H9 (cell line): ENCODE measurements around the gene DENND4B. TPM values are rescaled to one million over a fixed set of nuclear protein-coding genes. Genes with fewer than 3 reads are reported as not detected.

ENCODE experiments used
- DNase-seq: peaks from one replicate; pipeline ENCODE4 v3.0.0-alpha.2; 2017
- H2AFZ ChIP-seq: one replicate; pipeline ENCODE4 v1.6.1; 2013; ENCODE audit warnings: mild to moderate bottlenecking, low read length, control low read depth, moderate library complexity
- H2AK5ac ChIP-seq: 2 replicates; pipeline ENCODE4 v1.6.1; 2013; ENCODE audit warnings: low read length, control low read depth, mixed read lengths; ENCODE audit not compliant: insufficient read length
- H2BK120ac ChIP-seq: one replicate; pipeline ENCODE4 v1.6.1; 2013; ENCODE audit warnings: low read depth, mild to moderate bottlenecking, low read length, control low read depth, inconsistent platforms; ENCODE audit not compliant: poor library complexity, severe bottlenecking
- H2BK12ac ChIP-seq: 2 replicates; pipeline ENCODE4 v1.6.1; 2013; ENCODE audit warnings: low read length, control low read depth, mixed read lengths, low read depth; ENCODE audit not compliant: insufficient read length
- H2BK15ac ChIP-seq: 2 replicates; pipeline ENCODE4 v1.6.1; 2013; ENCODE audit warnings: low read depth, low read length, control low read depth
- H2BK20ac ChIP-seq: one replicate; pipeline ENCODE4 v1.6.1; 2013; ENCODE audit warnings: low read depth, mild to moderate bottlenecking, low read length, control low read depth, inconsistent platforms; ENCODE audit not compliant: poor library complexity, severe bottlenecking
- H2BK5ac ChIP-seq: 2 replicates; pipeline ENCODE4 v1.6.1; 2013; ENCODE audit warnings: low read length, control low read depth, mixed read lengths; ENCODE audit not compliant: insufficient read length
- H3K14ac ChIP-seq: 2 replicates; pipeline ENCODE4 v1.6.1; 2013; ENCODE audit warnings: low read length, control low read depth; ENCODE audit not compliant: insufficient read depth
- H3K18ac ChIP-seq: 2 replicates; pipeline ENCODE4 v1.6.1; 2013; ENCODE audit warnings: low read depth, mild to moderate bottlenecking, mixed read lengths, low read length, control low read depth; ENCODE audit not compliant: insufficient read length
- H3K23ac ChIP-seq: 2 replicates; pipeline ENCODE4 v1.6.1; 2013; ENCODE audit warnings: low read length, control low read depth, mixed read lengths, low read depth; ENCODE audit not compliant: insufficient read length
- H3K23me2 ChIP-seq: 2 replicates; pipeline ENCODE4 v1.6.1; 2013; ENCODE audit warnings: low read depth, mild to moderate bottlenecking, mixed read lengths, low read length, control low read depth; ENCODE audit not compliant: insufficient read length, poor library complexity, severe bottlenecking
- H3K27ac ChIP-seq: 2 replicates; pipeline ENCODE4 v1.5.1; 2013; ENCODE audit warnings: low read length, control low read depth, mixed read lengths, low read depth; ENCODE audit not compliant: insufficient read length
- H3K27me3 ChIP-seq: 2 replicates; pipeline ENCODE4 v1.6.1; 2013; ENCODE audit warnings: low read length, control low read depth, inconsistent platforms; ENCODE audit not compliant: insufficient read depth
- H3K4ac ChIP-seq: 2 replicates; pipeline ENCODE4 v1.6.1; 2013; ENCODE audit warnings: low read depth, mild to moderate bottlenecking, control low read depth, inconsistent platforms, low read length, moderate library complexity
- H3K4me1 ChIP-seq: 2 replicates; pipeline ENCODE4 v1.6.1; 2013; ENCODE audit warnings: low read length, control low read depth, inconsistent platforms; ENCODE audit not compliant: insufficient read depth
- H3K4me2 ChIP-seq: 2 replicates; pipeline ENCODE4 v1.6.1; 2013; ENCODE audit warnings: low read length, control low read depth, mixed read lengths; ENCODE audit not compliant: insufficient read length, insufficient read depth
- H3K56ac ChIP-seq: 2 replicates; pipeline ENCODE4 v1.6.1; 2013; ENCODE audit warnings: low read depth, mild to moderate bottlenecking, mixed read lengths, low read length, control low read depth; ENCODE audit not compliant: insufficient read length
- H3K79me1 ChIP-seq: 2 replicates; pipeline ENCODE4 v1.6.1; 2013; ENCODE audit warnings: low read depth, mild to moderate bottlenecking, moderate library complexity, low read length, control low read depth, inconsistent platforms; ENCODE audit not compliant: insufficient read depth, poor library complexity, severe bottlenecking
- H3K79me2 ChIP-seq: 2 replicates; pipeline ENCODE4 v1.6.1; 2013; ENCODE audit warnings: low read length, control low read depth, inconsistent platforms; ENCODE audit not compliant: insufficient read depth
- H3K9ac ChIP-seq: 2 replicates; pipeline ENCODE4 v1.6.1; 2013; ENCODE audit warnings: low read length, control low read depth, mixed read lengths; ENCODE audit not compliant: insufficient read length; ENCODE audit errors: extremely low read depth
- H3K9me3 ChIP-seq: one replicate; pipeline ENCODE4 v1.6.1; 2013; ENCODE audit warnings: low read depth, low read length, inconsistent platforms; ENCODE audit not compliant: control insufficient read depth
- H3T11ph ChIP-seq: one replicate; pipeline ENCODE4 v1.6.1; 2013; ENCODE audit warnings: mild to moderate bottlenecking, low read length, control low read depth, inconsistent platforms
- H4K20me1 ChIP-seq: one replicate; pipeline ENCODE4 v1.6.1; 2013; ENCODE audit not compliant: control insufficient read depth, insufficient read length, insufficient read depth
- H4K5ac ChIP-seq: 2 replicates; pipeline ENCODE4 v1.6.1; 2013; ENCODE audit warnings: low read depth, mild to moderate bottlenecking, mixed read lengths, low read length, control low read depth; ENCODE audit not compliant: insufficient read length
- H4K8ac ChIP-seq: replicated peaks from 2 replicates; pipeline ENCODE4 v1.6.1; 2013; ENCODE audit warnings: low read length, control low read depth, mixed read lengths, low read depth; ENCODE audit not compliant: insufficient read length
- H4K91ac ChIP-seq: 2 replicates; pipeline ENCODE4 v1.6.1; 2013; ENCODE audit warnings: low read depth, mild to moderate bottlenecking, moderate library complexity, mixed read lengths, low read length, control low read depth; ENCODE audit not compliant: insufficient read length
- H3K27ac Mint-ChIP-seq, 3 experiments: 2 replicates in 2 of 3; 3 replicates in 1 of 3; pipeline ENCODE4 v1.8.0; 2020 to 2021; ENCODE audit warnings: mixed read lengths in 3 of 3, mild to moderate bottlenecking in 1 of 3, moderate library complexity in 1 of 3
- H3K27me3 Mint-ChIP-seq: 2 replicates; pipeline ENCODE4 v1.8.0; 2021; ENCODE audit warnings: low read depth, mild to moderate bottlenecking, moderate library complexity, mixed read lengths
- H3K36me3 Mint-ChIP-seq, 3 experiments: 2 replicates in 2 of 3; 3 replicates in 1 of 3; pipeline ENCODE4 v1.8.0; 2020 to 2021; ENCODE audit warnings: low read depth in 3 of 3, mixed read lengths in 3 of 3; ENCODE audit not compliant: insufficient read depth in 1 of 3
- H3K4me1 Mint-ChIP-seq, 2 experiments: 2 replicates each; pipeline ENCODE4 v1.8.0; 2020; ENCODE audit warnings: mixed read lengths in 2 of 2
- H3K4me3 Mint-ChIP-seq, 2 experiments: 2 replicates in 1 of 2; 3 replicates in 1 of 2; pipeline ENCODE4 v1.8.0; 2020 to 2021; ENCODE audit warnings: mild to moderate bottlenecking in 2 of 2, mixed read lengths in 2 of 2, moderate library complexity in 1 of 2
- H3K9me3 Mint-ChIP-seq, 2 experiments: 2 replicates in 1 of 2; 3 replicates in 1 of 2; pipeline ENCODE4 v1.8.0; 2020; ENCODE audit warnings: mild to moderate bottlenecking in 2 of 2, mixed read lengths in 2 of 2, moderate library complexity in 1 of 2
- CTCF ChIP-seq: fragments of 200-600 bp; sonication (generic); conservative IDR thresholded peaks from 3 replicates; pipeline ENCODE4 v1.8.0; 2021; ENCODE audit warnings: antibody characterized with exemption, mild to moderate bottlenecking
- WGBS: extraction: QIAGEN DNeasy Blood & Tissue Kit; methylation state at CpG from one replicate; pipeline ENCODE4 v1.1.7; 2013; ENCODE audit warnings: missing lambda C conversion rate, low lambda C conversion rate, mixed read lengths; ENCODE audit not compliant: insufficient read length; ENCODE audit errors: extremely low coverage; 5-methylcytosine and 5-hydroxymethylcytosine counted together
- total RNA-seq: library from RNA; stranded (reverse); gene quantifications from 2 replicates; pipeline ENCODE4 v1.2.1, GENCODE V29; 2021

Gene DENND4B
- total RNA-seq, 1 experiment from 2014 or later: 84.6 TPM

DNA sequence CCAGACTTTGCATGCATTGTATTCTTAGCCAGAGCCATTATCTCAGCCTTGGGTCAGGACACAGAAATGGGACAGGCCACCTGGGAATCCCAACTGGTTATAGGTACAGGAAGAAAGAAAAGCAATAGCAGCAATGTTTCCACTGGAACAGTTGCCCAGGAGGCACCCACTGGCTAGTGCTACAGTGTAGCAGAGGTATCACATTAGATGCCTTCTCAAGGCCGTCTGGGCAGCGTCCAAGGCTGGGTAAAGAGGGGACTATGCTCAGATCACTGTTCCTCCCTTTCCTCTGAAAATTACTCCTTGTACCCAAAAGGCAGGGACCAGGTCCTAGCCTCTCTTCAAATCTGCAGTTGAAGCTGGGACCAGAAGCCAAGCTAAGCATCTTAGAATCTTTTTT lies 23.8 kb upstream of the DENND4B start:
- no peak for TF ChIP-seq CTCF
- Histone ChIP-seq H2AFZ (no peak overlapping the region), H2BK15ac (no peak overlapping the region), H4K91ac (no peak overlapping the region), H2BK20ac (no peak overlapping the region), H3K4me2 (no peak overlapping the region), H2BK12ac (no peak overlapping the region), H3T11ph (no peak overlapping the region), H3K27me3 (no peaks in the 10 kb centered on the region), H3K14ac (no peak overlapping the region), H3K9ac (no peak overlapping the region), H3K9me3 (no peaks in the 10 kb centered on the region), H3K18ac (no peak overlapping the region), H2AK5ac (no peak overlapping the region), H4K5ac (no peak overlapping the region), H3K79me2 (no peaks in the 10 kb centered on the region), H4K20me1 (no peaks in the 10 kb centered on the region), H2BK5ac (no peak overlapping the region), H4K8ac (no peak overlapping the region), H3K79me1 (no peaks in the 10 kb centered on the region), H3K23ac (no peak overlapping the region), H3K56ac (no peak overlapping the region), H3K4ac (no peak overlapping the region), H2BK120ac (no peak overlapping the region), H3K4me1 (no peaks in the 10 kb centered on the region), H3K23me2 (peaks cover 5% of the 10 kb centered on the region), H3K27ac (no peak overlapping the region)
- DNase-seq: no peak
- no CpG with 5 or more reads among the region's 2 CpGs for WGBS
- peak overlapping the region in 1 of 3 experiments; percentile 87; a peak in 1 of 7 replicates for H3K27ac Mint-ChIP-seq
- H3K9me3 Mint-ChIP-seq: peaks cover 0 to 4% of the 10 kb centered on the region in 2 experiments; a peak in 1 of 5 replicates
- H3K27me3 Mint-ChIP-seq: no peaks in the 10 kb centered on the region
- peaks cover 24 to 33% of the 10 kb centered on the region in 2 experiments for H3K4me1 Mint-ChIP-seq
- peaks cover 20 to 40% (median 38%) of the 10 kb centered on the region in 3 experiments for H3K36me3 Mint-ChIP-seq
- H3K4me3 Mint-ChIP-seq: peak overlapping the region in 1 of 2 experiments; percentile 50; a peak in 2 of 5 replicates
